GM12878 (cell line): ENCODE measurements around the gene NCBP2L. TPM values are rescaled to one million over a fixed set of nuclear protein-coding genes. Genes with fewer than 3 reads are reported as not detected.

Experiments used
- ATAC-seq: fragments of 200-7000 bp; cut with Tn5 transposase; 3 replicates; pipeline ENCODE4 v1.9.1; 2020; ENCODE audit warnings: mild to moderate bottlenecking, moderate library complexity
- BruUV-seq: library from RNA; stranded (reverse); fragments of 400-500 nt; replicated peaks from 2 replicates; lab custom pipeline; 2021; lab: Mats Ljungman, UMichigan
- CTCF ChIA-PET: fragments of 300-600 bp; sonication (Branson Sonifier 250); formaldehyde crosslinking; extraction: SDS; loops from one replicate; lab custom pipeline; 2021; ENCODE audit warnings: inconsistent platforms; lab: Yijun Ruan, JAX
- POLR2A ChIA-PET: fragments of 350-600 bp; formaldehyde crosslinking; extraction: SDS; loops from one replicate; lab custom pipeline; 2021; ENCODE audit warnings: inconsistent platforms; lab: Charles Lee
- RAD21 ChIA-PET: fragments of 300-600 bp; sonication (Branson Sonifier 250); formaldehyde crosslinking; loops from one replicate; lab custom pipeline; 2023; ENCODE audit warnings: antibody characterized with exemption; ENCODE audit not compliant: unreplicated experiment; lab: Charles Lee
- SMC1A ChIA-PET: fragments of 300-600 bp; sonication (Branson Sonifier 250); formaldehyde crosslinking; loops from one replicate; lab custom pipeline; 2023; ENCODE audit not compliant: unreplicated experiment, uncharacterized antibody; lab: Charles Lee
- DNase-seq: peaks from one replicate; pipeline ENCODE4 v3.0.0-alpha.2; 2011; ENCODE audit warnings: low read depth, low spot score
- FAIRE-seq: peaks from 3 replicates; lab custom pipeline; 2011; peaks lifted over from hg19 to GRCh38; lab: Jason Lieb, UNC
- H2AFZ ChIP-seq: 2 replicates; pipeline ENCODE4 v1.6.0; 2011; ENCODE audit warnings: low read depth, low read length, control low read depth; ENCODE audit not compliant: control insufficient read depth
- H3K27ac ChIP-seq: 2 replicates; pipeline ENCODE4 v1.5.1; 2011; ENCODE audit warnings: control low read depth; ENCODE audit not compliant: control insufficient read depth, insufficient read depth
- H3K27me3 ChIP-seq, 2 experiments: replicated peaks in 1 of 2; 2 replicates each; pipeline versions ENCODE4 v1.6.0 to v1.6.1; 2011; ENCODE audit warnings: low read length in 1 of 2; ENCODE audit not compliant: control insufficient read depth in 2 of 2, insufficient read depth in 2 of 2
- H3K36me3 ChIP-seq, 2 experiments: 2 replicates each; pipeline ENCODE4 v1.5.1; 2011; ENCODE audit warnings: low read length in 1 of 2; ENCODE audit not compliant: control insufficient read depth in 2 of 2, insufficient read depth in 2 of 2
- H3K4me1 ChIP-seq: 2 replicates; pipeline ENCODE4 v1.6.1; 2011; ENCODE audit warnings: mild to moderate bottlenecking, low read length, moderate library complexity, mixed read lengths; ENCODE audit not compliant: control insufficient read depth, insufficient read depth
- H3K4me2 ChIP-seq: 2 replicates; pipeline ENCODE4 v1.6.0; 2011; ENCODE audit warnings: control low read depth; ENCODE audit not compliant: control insufficient read depth, insufficient read depth
- H3K4me3 ChIP-seq: fragments of 200-600 bp; sonication (generic); 2 replicates; pipeline ENCODE4 v1.5.1; 2016
- H3K79me2 ChIP-seq: 2 replicates; pipeline ENCODE4 v1.6.0; 2011; ENCODE audit warnings: low read length; ENCODE audit not compliant: control insufficient read depth, insufficient read depth
- H3K9ac ChIP-seq: 2 replicates; pipeline ENCODE4 v1.8.0; 2011; ENCODE audit warnings: low read length, control low read depth, mixed read lengths; ENCODE audit not compliant: control insufficient read depth, insufficient read depth
- H3K9me3 ChIP-seq: replicated peaks from 3 replicates; pipeline ENCODE4 v1.5.1; 2011; ENCODE audit warnings: mild to moderate bottlenecking, low read length; ENCODE audit not compliant: control insufficient read depth, insufficient read depth
- H4K20me1 ChIP-seq: 2 replicates; pipeline ENCODE4 v1.6.0; 2011; ENCODE audit not compliant: control insufficient read depth, insufficient read depth
- ATF2 ChIP-seq: IDR thresholded peaks from 2 replicates; pipeline ENCODE4 v1.6.1; 2012; ENCODE audit warnings: low read length, inconsistent platforms
- CHD2 ChIP-seq: IDR thresholded peaks from 2 replicates; pipeline ENCODE4 v1.6.1; 2011; ENCODE audit warnings: low read depth, low read length, improper control_type of control experiment, borderline replicate concordance
- CREB1 ChIP-seq: IDR thresholded peaks from 2 replicates; pipeline ENCODE4 v1.6.1; 2012; ENCODE audit warnings: low read depth, mild to moderate bottlenecking, inconsistent platforms
- ETV6 ChIP-seq, 2 experiments: fragments of 450-650 bp in 1 of 2; IDR thresholded peaks in 1 of 2; conservative IDR thresholded peaks in 1 of 2; 2 replicates each; pipeline ENCODE4 v1.6.1; 2014; ENCODE audit warnings: antibody characterized with exemption in 1 of 2, borderline replicate concordance in 1 of 2, low read depth in 1 of 2, mild to moderate bottlenecking in 1 of 2, moderate library complexity in 1 of 2
- MEF2A ChIP-seq: IDR thresholded peaks from 2 replicates; pipeline ENCODE4 v1.6.1; 2011; ENCODE audit warnings: low read depth, mild to moderate bottlenecking, low read length, moderate library complexity; ENCODE audit not compliant: insufficient read depth
- MYB ChIP-seq: fragments of 150-350 bp; IDR thresholded peaks from 2 replicates; pipeline ENCODE4 v1.6.1; 2014; ENCODE audit warnings: mild to moderate bottlenecking, low read depth, low read length, borderline replicate concordance
- NR2F1 ChIP-seq: fragments of 450-650 bp; conservative IDR thresholded peaks from 2 replicates; pipeline ENCODE4 v1.6.1; 2017; ENCODE audit warnings: mild to moderate bottlenecking
- RBBP5 ChIP-seq: fragments of 200-600 bp; sonication (generic); conservative IDR thresholded peaks from 2 replicates; pipeline ENCODE4 v1.6.1; 2016
- RCOR1 ChIP-seq: conservative IDR thresholded peaks from 2 replicates; pipeline ENCODE4 v1.6.1; 2012; ENCODE audit warnings: low read depth, low read length, improper control_type of control experiment
- REST ChIP-seq: IDR thresholded peaks from 2 replicates; pipeline ENCODE4 v1.6.1; 2012; ENCODE audit warnings: mild to moderate bottlenecking, low read depth, low read length
- SIN3A ChIP-seq: IDR thresholded peaks from 2 replicates; pipeline ENCODE4 v1.6.1; 2012; ENCODE audit warnings: low read depth, low read length, improper control_type of control experiment
- SIX5 ChIP-seq: IDR thresholded peaks from 2 replicates; pipeline ENCODE4 v1.6.1; 2011; ENCODE audit warnings: mild to moderate bottlenecking, low read depth, low read length, moderate library complexity; ENCODE audit not compliant: severe bottlenecking
- ZBTB4 ChIP-seq: fragments of 450-650 bp; formaldehyde crosslinking; IDR thresholded peaks from 2 replicates; pipeline ENCODE4 v1.4.0; 2022; ENCODE audit warnings: mild to moderate bottlenecking, moderate library complexity
- WGBS: methylation state at CpG from one replicate; pipeline ENCODE4 v1.1.6; 2016; ENCODE audit warnings: low lambda C conversion rate; ENCODE audit not compliant: insufficient replicate concordance, insufficient coverage; ENCODE audit errors: missing lambda C conversion rate; 5-methylcytosine and 5-hydroxymethylcytosine counted together
- in situ Hi-C: fragments of 300-500 bp; cut with MboI; formaldehyde crosslinking; loops from 9 replicates; pipeline ENCODE4 v1.14.3; 2018; ENCODE audit warnings: mixed read lengths
- intact Hi-C: fragments of 100-400 bp; cut with micrococcal nuclease; formaldehyde crosslinking; loops from one replicate; pipeline ENCODE4 v1.14.2; 2022; ENCODE audit not compliant: unreplicated experiment
- polyA plus RNA-seq, 11 experiments: library from polyadenylated mRNA; depleted of rRNA in 4 of 11; unstranded in 6 of 11; stranded (reverse) in 5 of 11; fragments of >200 nt; fragmentation: Nextera tagmentation in 4 of 11; fragmentation: Illumina TruSeq in 1 of 11; extraction: Ambion mirVana in 4 of 11; extraction: Trizol in 1 of 11; gene quantifications; 1 replicate in 1 of 11; 2 replicates in 10 of 11; pipeline versions ENCODE4 v1.2.1 to v1.2.3, GENCODE V29; 2011 to 2016; ENCODE audit warnings: inconsistent platforms in 2 of 11, missing spikeins in 2 of 11, low read depth in 1 of 11
- total RNA-seq, 4 experiments: library from RNA; depleted of rRNA in 3 of 4; stranded (reverse); fragments of >200 nt in 3 of 4; fragmentation: Illumina TruSeq in 1 of 4; extraction: Trizol in 1 of 4; gene quantifications; 2 replicates each; pipeline versions ENCODE4 v1.2.1 to v1.2.3, GENCODE V29; 2013 to 2021

NCBP2L gene
- total and polyA plus RNA-seq, 10 of the 15 experiments (the other 5 are each of a cell fraction or from before 2014, with no cell fraction given): not detected

- TF ChIP-seq ATF2: no peak
These were observed 641 bp upstream of the NCBP2L start (continued) for GRCh38 chrX:107776649-107777535.

GRCh38 chrX:107780525-107780924 lies 3.0 kb downstream of the NCBP2L start:
- FAIRE-seq (no peak), DNase-seq (no peak), ATAC-seq (no peak)
- Histone ChIP-seq H3K4me2 (no peak overlapping the region), H4K20me1 (no peaks in the 10 kb centered on the region), H3K36me3 (no peaks in the 10 kb centered on the region), H3K9ac (no peak overlapping the region), H3K4me1 (no peaks in the 10 kb centered on the region), H3K9me3 (no peaks in the 10 kb centered on the region), H3K79me2 (no peaks in the 10 kb centered on the region), H2AFZ (no peak overlapping the region), H3K27ac (no peak overlapping the region), H3K27me3 (no peaks in the 10 kb centered on the region; a peak in 1 of 4 replicates), H3K4me3 (no peak overlapping the region)
- CTCF ChIA-PET: interaction anchor here (1.2 to 7.5 kb wide), 3 partner anchors 113 to 243 kb away, joined by 5 to 289 read pairs (median 5); no protein-coding TSS in a partner anchor
- RAD21 ChIA-PET: interaction anchor here (0.6 kb wide), 1 partner anchor 118 kb away, joined by 3 read pairs; no protein-coding TSS in a partner anchor
- intact Hi-C loops (no loop called here), in situ Hi-C loops (no loop called here)
- WGBS: 50% methylated on average over 9 of the region's 9 CpGs
- SMC1A ChIA-PET: interaction anchor here (1.3 to 9.4 kb wide), 3 partner anchors 53 to 126 kb away, joined by 4 to 149 read pairs (median 5); no protein-coding TSS in a partner anchor
- POLR2A ChIA-PET: interaction anchor here (0.8 kb wide), 1 partner anchor 119 kb away, joined by 3 read pairs; no protein-coding TSS in a partner anchor
- BruUV-seq: no TSS peak
- TF ChIP-seq SIX5 (no peak), RCOR1 (no peak), ZBTB4 (CRISPR knock-in tag) (no peak), MEF2A (no peak), CREB1 (no peak), ETV6 (conservative IDR thresholded peaks at IDR 0.05 in 1 of 2, IDR thresholded peaks at IDR 0.05 in 1 of 2; ENCODE audit: borderline replicate concordance in 1 of 2, low read depth in 1 of 2) (no peak), CHD2 (no peak), NR2F1 (no peak), REST (no peak), RBBP5 (no peak), MYB (no peak), SIN3A (no peak)
